Astrocyte (in vitro differentiated cells and primary cell): Measurements from ENCODE around the gene PEX14.

Experiments used
- CTCF ChIP-seq: IDR thresholded peaks from 2 replicates; pipeline ENCODE4 v1.5.1; 2011; ENCODE audit warnings: low read depth, mild to moderate bottlenecking, inconsistent platforms, low read length, moderate library complexity; ENCODE audit not compliant: insufficient read depth
- EZH2 ChIP-seq: IDR thresholded peaks from 2 replicates; pipeline ENCODE4 v1.6.1; 2012; ENCODE audit warnings: mild to moderate bottlenecking, low read length, inconsistent platforms; ENCODE audit not compliant: insufficient read depth

- TF ChIP-seq CTCF (no peak), EZH2 (no peak)
Measured at GRCh38 chr1:10626791-10627410, 152.2 kb downstream of the PEX14 start.
